ELR (cell line): ENCODE measurements around the gene EPHA4.
"Not testable (repeated sequence)": the region's sequence is repeated elsewhere in the genome, so short reads cannot be mapped to it uniquely, and the experiment has no call there.

ENCODE experiments used
- DNase-seq: peaks from one replicate; pipeline ENCODE4 v3.0.0-alpha.2; 2015; ENCODE audit warnings: low read depth

The EPHA4 gene

GRCh38 chr2:221539246-221539645 is 32.9 kb downstream of the EPHA4 start:
- no peak for DNase-seq

- DNase-seq, result no peak
Measured at GRCh38 chr2:221535824-221536223, 36.3 kb downstream of the EPHA4 start.

- DNase-seq, result no peak
Measured at GRCh38 chr2:221533299-221533698, 38.8 kb downstream of the EPHA4 start.

- no peak for DNase-seq
Measured at GRCh38 chr2:221532641-221533040, 39.5 kb downstream of the EPHA4 start.

- no peak for DNase-seq
Measured at GRCh38 chr2:221530653-221531037, 41.5 kb downstream of the EPHA4 start.

- peak; percentile 78 for DNase-seq
Measured at GRCh38 chr2:221529943-221530652, 42.0 kb downstream of the EPHA4 start.

- DNase-seq, result no peak
Measured at GRCh38 chr2:221529177-221529942, 42.7 kb downstream of the EPHA4 start.

- DNase-seq, result no peak
Measured at GRCh38 chr2:221527776-221528309, 44.3 kb downstream of the EPHA4 start.

- DNase-seq, result no peak
Measured at GRCh38 chr2:221524158-221524557, 47.9 kb downstream of the EPHA4 start.

- no peak for DNase-seq
Measured at GRCh38 chr2:221521233-221521845, 50.8 kb downstream of the EPHA4 start.

GRCh38 chr2:221518935-221519625 is 53.0 kb downstream of the EPHA4 start:
- no peak for DNase-seq

- DNase-seq, result peak; percentile 66
Measured at GRCh38 chr2:221518201-221518934, 53.7 kb downstream of the EPHA4 start.

- peak; percentile 70 for DNase-seq
Measured at GRCh38 chr2:221517696-221518151, 54.4 kb downstream of the EPHA4 start.

- DNase-seq, result no peak
Measured at GRCh38 chr2:221517146-221517695, 54.9 kb downstream of the EPHA4 start.

GRCh38 chr2:221515864-221516263 is 56.2 kb downstream of the EPHA4 start:
- no peak for DNase-seq

- no peak for DNase-seq
Measured at GRCh38 chr2:221514305-221515040, 57.6 kb downstream of the EPHA4 start.

GRCh38 chr2:221513232-221513631 is 58.9 kb downstream of the EPHA4 start:
- DNase-seq, result no peak

- not testable (repeated sequence) for DNase-seq
Measured at GRCh38 chr2:221511325-221511724, 60.8 kb downstream of the EPHA4 start.

GRCh38 chr2:221506469-221506868 is 65.6 kb downstream of the EPHA4 start:
- no peak for DNase-seq

- no peak for DNase-seq
Measured at GRCh38 chr2:221505605-221506004, 66.5 kb downstream of the EPHA4 start.
